ENCODE measurements around the gene GALNT14. TPM values are rescaled to one million over a fixed set of nuclear protein-coding genes. Genes with fewer than 3 reads are reported as not detected.

Gene GALNT14
- total RNA-seq, 3 donors from 2014 or later, result 0.75 TPM; not detected in 2

- ATAC-seq (no peak), DNase-seq (no peak)
- intact Hi-C loops (cut with DNase I, micrococcal nuclease), result no loop called here
- no peaks in the 10 kb centered on the region for H3K36me3 ChIP-seq (ENCODE audit: low read depth)
- no peaks in the 10 kb centered on the region for H3K4me1 ChIP-seq (ENCODE audit: low read depth)
- H3K4me3 ChIP-seq, result no peak overlapping the region
- no peaks in the 10 kb centered on the region for H3K9me3 ChIP-seq
- no peak for TF ChIP-seq CTCF (IDR thresholded peaks at IDR 0.05)
These were observed 27.2 kb downstream of the GALNT14 start for GRCh38 chr2:31110998-31111397.

GRCh38 chr2:31110431-31110830 is 27.8 kb downstream of the GALNT14 start:
- Histone ChIP-seq H3K36me3 (ENCODE audit: low read depth) (no peaks in the 10 kb centered on the region), H3K9me3 (no peaks in the 10 kb centered on the region), H3K4me1 (ENCODE audit: low read depth) (no peaks in the 10 kb centered on the region), H3K4me3 (no peak overlapping the region)
- intact Hi-C loops (cut with DNase I, micrococcal nuclease), result no loop called here
- DNase-seq (no peak), ATAC-seq (no peak)
- TF ChIP-seq CTCF (IDR thresholded peaks at IDR 0.05), result no peak

GRCh38 chr2:31109633-31110192 is 28.5 kb downstream of the GALNT14 start:
- ATAC-seq, result no peak
- Histone ChIP-seq H3K36me3 (ENCODE audit: low read depth) (no peaks in the 10 kb centered on the region), H3K9me3 (no peaks in the 10 kb centered on the region), H3K4me1 (ENCODE audit: low read depth) (no peaks in the 10 kb centered on the region), H3K4me3 (no peak overlapping the region)
- TF ChIP-seq CTCF (IDR thresholded peaks at IDR 0.05), result no peak
- intact Hi-C loops (cut with DNase I, micrococcal nuclease), result no loop called here
- DNase-seq, result no peak

GRCh38 chr2:31108561-31109286 is 29.5 kb downstream of the GALNT14 start:
- DNase-seq (no peak), ATAC-seq (no peak)
- TF ChIP-seq CTCF (IDR thresholded peaks at IDR 0.05), result no peak
- Histone ChIP-seq H3K4me1 (ENCODE audit: low read depth) (no peaks in the 10 kb centered on the region), H3K4me3 (no peak overlapping the region), H3K36me3 (ENCODE audit: low read depth) (no peaks in the 10 kb centered on the region), H3K9me3 (no peaks in the 10 kb centered on the region)
- intact Hi-C loops (cut with DNase I, micrococcal nuclease), result no loop called here

GRCh38 chr2:31107591-31108300 is 30.5 kb downstream of the GALNT14 start:
- no peaks in the 10 kb centered on the region for H3K36me3 ChIP-seq (ENCODE audit: low read depth)
- no peak for TF ChIP-seq CTCF (IDR thresholded peaks at IDR 0.05)
- intact Hi-C loops (cut with DNase I, micrococcal nuclease), result no loop called here
- H3K4me3 ChIP-seq, result no peak overlapping the region
- H3K4me1 ChIP-seq (ENCODE audit: low read depth), result no peaks in the 10 kb centered on the region
- DNase-seq (no peak), ATAC-seq (no peak)
- H3K9me3 ChIP-seq, result no peaks in the 10 kb centered on the region

Measured in mucosa of descending colon (tissue), 3 donors.